ENCODE results near the gene SHROOM2.
"Not testable (repeated sequence)": the region's sequence is repeated elsewhere in the genome, so short reads cannot be mapped to it uniquely, and the experiment has no call there.

SHROOM2 gene

DNA sequence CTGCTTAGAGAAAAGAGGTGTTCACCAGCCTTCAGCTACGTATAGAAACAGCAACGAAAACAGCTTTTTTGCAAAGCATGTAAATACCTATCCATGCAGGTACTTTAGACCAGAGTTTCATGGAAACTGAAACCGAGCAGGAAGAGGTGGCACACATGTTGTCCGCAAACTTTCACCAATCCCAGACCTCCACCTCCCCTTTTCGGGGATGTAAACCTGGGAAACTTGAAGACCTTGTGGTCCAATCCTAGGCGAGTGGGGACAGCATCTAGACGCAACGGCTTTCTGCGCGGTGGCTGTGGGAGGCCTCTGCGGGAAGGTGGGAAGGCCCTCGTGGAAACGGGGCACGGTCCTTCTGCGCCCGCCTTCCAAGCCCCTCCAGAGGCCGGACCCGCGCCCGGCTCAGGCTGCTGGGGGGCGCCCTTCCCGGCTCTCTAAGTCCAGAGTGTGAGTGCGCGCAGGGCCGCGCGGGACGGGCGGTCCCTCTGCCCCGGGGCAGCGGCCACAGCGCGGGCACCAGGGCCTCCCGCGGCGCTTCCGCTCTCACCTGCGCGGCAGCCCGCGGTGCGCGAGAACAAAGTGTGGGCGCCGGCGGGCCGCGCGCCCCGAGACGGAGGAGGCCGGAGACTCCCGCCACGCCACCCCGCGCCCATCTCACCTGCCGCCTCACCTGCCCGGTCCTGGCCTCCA, 830 bp upstream of the SHROOM2 start:
- no peak for DNase-seq (ENCODE audit: low read depth)

DNA sequence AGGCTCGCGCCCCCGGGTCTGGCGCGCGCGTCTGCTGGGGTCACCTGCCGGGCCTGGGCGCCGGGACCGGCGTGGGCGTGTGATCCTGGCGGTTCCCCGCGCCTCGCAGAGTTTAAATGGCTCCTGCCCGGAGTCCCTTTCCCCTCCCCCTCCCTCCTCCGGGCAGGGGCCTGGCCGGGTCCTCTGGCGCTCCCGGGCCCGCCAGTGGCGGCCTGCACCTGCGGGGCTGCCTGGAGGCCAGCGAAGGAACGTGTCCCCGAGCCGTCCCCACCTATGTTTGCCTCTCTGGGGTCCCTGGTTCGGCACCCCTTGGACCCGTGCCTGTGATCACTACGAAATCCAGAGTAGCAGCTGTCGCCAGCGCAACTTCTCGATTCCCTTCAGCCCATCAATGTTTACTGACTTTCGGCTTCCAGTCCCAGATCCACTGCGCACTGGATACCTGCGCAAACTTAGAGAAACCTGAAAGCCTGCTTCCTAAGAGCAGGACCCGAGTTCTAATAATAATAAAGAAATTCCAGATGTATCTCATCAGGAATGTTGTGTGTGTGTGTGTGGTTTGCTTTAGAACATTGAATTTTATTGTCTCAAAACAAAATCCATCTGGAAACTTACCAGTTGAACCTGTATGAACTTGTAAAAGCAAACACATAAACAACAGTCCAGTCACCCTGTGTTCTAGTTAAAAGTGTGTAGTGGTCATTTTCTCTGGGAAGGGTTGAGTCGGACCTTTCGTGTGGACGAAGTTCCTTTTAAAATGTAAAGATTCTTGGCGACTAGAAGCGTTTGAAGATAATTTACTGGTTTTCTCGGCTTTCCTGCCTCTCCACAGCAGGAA, 788 bp downstream of the SHROOM2 start:
- DNase-seq (ENCODE audit: low read depth), result no peak

DNA sequence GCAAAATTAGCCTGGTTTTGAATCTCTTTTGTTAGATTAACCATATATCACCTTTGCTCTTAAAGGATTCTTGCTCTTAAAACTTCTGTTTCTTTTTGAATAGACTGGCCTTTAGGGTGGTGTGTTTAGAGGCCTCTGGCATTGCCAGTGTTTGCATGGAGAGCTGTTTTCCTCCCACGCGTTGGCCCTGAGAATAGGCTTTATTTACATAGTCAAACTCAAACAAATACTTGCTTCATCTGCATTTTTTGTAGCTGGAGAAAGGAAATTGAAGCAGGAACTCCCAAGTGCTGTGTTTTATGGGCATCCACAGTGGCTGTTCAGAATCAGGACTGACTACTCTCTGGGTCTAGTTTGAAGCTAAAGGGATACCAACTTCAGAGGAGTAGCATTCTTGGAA, 2.7 kb downstream of the SHROOM2 start:
- DNase-seq (ENCODE audit: low read depth), result no peak

DNA sequence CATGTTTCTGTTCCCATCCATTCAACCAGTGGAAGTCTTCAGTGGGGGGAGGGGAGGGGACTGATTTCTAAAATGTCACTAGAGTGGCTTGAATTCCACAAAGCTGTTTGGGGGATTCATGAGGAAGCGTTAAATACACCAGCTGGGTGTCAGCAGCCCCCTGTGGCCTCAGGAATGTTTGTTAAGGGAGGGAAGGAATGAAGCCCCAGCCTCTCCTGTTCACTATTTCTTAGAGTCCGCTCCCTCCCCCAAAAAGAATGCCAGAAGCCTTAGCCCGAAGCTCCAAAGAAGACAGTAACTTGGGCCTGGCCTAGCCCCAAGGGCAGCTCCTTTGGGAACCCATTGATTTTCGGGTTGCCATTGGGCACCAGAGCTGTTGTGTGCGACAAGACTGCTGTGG, 3.3 kb downstream of the SHROOM2 start:
- DNase-seq (ENCODE audit: low read depth), result no peak

DNA sequence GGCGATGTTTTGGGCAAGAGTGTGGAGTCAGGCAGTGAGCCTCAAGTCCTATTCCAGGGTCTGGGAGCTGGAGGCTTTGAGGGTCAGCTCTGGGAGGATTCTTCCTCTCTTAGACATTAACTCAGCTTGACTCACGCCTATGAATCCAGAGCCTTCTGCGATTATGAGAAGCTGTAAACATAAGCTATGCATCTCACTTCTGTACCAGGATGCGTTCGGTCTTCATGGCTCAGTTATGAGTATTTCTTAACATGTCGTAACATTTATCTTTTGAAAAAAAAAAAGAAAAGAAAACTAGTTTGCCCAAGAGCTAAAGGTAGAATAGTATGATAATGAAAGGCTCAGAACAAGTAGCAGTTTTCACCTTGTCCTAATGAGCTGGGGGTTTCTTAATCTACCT, 4.6 kb downstream of the SHROOM2 start:
- DNase-seq (ENCODE audit: low read depth), result no peak

DNA sequence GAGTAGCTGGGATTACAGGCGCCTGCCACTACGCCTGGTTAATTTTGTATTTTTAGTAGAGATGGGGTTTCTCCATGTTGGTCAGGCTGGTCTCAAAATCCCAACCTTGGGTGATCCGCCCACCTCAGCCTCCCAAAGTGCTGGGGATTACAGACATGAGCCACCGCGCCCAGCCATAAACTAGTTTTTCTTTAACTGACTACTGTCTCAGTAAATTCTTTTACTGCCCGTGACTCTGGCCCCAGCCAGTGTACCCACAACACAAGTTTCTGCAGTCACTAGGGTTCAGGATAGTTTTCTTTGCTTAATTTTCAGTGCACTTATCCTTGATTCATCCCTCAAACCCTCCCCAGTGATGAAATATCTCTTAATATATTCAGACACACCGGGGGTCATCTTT, 8.3 kb downstream of the SHROOM2 start:
- no peak for DNase-seq (ENCODE audit: low read depth)

DNA sequence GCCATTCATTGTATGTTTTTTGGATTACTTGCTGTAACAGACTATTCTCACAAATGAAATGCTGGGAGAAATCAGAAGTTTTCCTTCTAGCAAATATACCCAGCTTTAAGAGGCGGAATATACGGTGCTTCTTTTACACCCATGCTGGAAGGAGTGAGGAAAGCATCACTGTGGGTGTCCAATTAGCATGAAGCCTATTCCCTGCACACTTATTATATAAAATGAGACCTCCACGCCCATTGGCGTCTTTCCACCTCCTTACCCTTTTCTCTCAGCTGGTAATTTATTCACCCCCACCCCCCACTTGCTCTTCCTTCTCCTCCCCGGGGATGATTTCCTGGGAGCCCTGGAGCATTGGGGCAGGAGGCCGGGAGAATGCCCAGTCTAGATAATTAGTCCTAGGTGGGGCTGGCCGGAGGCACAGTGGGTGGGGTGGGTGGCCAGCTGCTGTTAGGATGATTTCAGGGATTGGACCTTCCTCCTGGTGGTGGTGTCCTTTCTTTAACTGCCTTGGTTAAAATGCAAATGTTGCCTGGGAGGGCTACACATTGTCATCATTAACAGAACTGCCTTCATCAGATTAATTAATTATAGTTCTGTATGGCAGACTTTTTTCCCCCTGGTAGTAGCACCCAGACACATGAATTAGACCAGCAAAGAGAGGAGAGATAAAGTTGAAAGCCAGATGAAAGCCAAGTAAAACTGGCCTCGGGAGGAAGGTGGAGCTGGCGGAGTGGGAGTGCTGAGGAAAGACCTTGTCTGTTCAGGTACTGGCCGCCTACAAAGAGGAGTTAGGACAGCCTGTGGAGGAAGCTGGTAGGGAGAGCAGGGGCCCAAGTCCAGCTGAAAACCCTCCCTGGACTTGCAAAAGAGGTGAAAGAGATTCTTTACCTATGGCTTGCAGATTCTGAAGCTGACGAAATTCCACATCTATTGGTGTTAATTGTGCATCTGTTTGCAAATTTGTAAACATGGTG, 11.4 kb downstream of the SHROOM2 start:
- DNase-seq (ENCODE audit: low read depth), result no peak

DNA sequence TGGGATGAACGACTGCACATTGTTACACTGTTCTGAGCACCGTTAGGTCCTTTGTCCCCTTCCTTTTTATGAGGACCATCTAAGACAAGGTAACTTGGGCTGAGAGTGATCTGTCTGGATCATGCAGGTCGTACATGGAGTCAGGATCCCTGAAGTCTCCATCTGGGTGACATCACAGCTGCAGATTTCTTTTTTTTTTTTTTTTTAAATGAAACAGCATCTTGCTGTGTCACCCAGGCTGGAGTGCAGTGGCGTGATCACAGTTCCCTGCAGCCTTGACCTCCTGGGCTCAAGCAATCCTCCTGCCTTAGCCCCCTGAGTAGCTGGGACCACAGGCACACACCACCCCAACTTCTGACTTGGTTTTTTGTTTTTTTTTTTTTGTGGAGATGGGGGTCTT, 16.5 kb downstream of the SHROOM2 start:
- no peak for DNase-seq (ENCODE audit: low read depth)

DNA sequence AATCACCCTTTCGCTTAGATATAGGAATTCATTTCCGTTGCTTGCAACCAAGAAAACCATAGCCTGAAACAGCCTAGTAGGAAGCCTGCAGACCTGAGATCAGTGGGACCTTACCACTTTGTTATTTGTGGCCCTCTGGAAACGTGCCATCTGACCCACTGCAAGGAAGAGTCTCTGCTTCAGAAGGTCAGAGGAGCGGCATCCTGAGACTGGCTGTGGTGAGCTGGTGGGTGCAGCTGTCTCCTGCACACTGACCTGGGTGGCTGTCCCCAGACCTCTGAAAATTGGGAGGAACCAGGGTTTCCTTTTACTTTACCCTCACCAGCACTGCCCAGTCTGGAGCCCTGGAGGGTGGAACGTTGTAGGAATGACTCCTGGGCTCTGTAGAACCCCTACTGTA, 18.2 kb downstream of the SHROOM2 start:
- no peak for DNase-seq (ENCODE audit: low read depth)

DNA sequence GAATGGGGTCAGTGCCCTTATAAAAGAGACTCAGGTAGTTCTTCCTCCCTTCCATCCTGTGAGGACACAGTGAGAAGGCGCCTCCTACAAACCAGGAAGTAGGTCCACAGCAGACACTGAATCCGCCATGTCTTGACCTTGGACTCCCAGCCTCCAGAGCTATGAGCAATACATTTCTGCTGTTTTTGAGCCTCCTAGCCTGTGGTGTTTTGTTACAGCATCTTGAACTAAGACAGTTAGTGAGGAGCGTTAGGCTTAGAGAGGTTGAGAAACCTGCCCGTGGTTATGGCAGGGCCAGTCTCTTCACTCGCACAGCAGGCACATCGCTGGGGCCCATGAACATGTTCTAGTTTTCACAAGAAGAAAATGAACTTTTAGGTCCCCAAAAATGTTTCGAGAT, 19.7 kb downstream of the SHROOM2 start:
- DNase-seq (ENCODE audit: low read depth), result no peak

DNA sequence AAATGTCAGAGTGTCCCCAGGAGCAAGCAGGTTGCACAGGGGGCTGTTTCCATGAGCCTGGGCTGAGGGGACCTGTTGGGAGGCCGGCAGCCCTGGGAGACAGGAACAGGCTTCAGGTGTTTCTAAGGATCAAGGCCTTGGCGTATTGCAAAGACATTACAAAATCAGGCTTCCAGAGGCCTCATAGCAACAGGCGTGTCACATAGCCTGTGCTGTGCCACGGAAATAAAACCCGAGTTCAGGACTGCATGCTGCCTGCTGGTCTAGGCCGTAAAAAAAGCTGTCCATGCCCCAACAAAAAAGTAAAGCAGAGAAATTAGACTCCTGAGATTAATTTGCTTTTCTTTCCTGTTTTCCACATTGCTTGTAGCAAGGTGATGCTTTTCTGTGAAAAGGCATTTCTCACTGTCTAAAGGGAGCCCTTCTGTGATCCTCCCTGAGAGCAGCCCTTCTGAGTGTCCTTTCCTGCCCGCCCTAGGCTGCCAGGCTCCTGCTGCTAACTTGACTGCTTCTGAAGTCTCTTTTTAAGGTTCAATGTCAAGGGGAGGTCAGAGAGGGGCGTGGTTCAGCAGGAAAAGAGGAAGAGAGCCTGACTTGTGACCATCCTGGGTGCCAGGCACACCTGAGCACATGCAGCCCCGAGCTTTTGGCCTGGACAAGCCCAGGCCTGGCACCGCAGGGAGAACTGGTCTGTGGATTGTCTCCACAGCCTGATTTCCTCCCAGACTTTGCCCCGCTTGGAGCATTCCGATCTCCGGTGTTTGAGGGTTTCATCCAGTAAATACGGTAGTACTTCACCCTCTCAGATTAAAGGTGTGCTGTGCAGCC, 21.3 kb downstream of the SHROOM2 start:
- no peak for DNase-seq (ENCODE audit: low read depth)

DNA sequence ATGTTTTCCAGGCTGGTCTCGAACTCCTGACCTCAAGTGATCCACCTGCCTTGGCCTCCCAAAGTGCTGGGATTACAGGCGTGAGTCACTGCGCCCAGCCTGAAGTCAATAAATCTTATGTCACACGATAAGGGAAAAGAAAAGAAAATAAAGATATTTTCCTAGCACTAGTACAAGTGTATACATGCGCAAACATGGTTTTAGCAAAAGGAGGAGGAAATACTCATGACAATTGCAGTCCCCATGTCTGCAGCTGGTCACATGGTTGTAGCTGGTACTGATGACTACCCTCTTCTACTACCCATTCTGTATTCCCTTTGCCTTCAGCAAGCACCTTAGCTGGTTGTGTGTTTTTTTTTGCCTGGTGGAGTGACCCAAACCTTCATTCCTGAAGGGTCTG, 23.6 kb downstream of the SHROOM2 start:
- DNase-seq (ENCODE audit: low read depth), result not testable (repeated sequence)

DNA sequence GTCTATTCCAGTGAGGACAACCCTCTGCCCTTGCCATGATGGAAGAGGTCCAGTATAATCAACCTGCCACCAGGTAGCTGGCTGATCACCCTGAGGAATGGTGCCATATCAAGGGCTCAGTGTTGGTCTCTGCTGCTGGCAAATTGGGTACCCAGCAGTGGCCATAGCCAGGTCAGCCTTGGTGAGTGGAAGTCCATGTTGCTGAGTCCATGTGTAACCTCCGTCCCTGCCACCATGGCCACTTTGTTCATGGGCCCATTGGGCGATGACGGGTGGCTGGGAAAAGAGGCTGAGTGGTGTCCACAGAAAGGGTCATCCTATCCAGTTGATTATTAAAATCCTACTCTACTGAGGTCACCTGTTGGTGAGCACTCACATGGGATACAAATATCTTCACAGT, 24.9 kb downstream of the SHROOM2 start:
- DNase-seq (ENCODE audit: low read depth), result not testable (repeated sequence)

DNA sequence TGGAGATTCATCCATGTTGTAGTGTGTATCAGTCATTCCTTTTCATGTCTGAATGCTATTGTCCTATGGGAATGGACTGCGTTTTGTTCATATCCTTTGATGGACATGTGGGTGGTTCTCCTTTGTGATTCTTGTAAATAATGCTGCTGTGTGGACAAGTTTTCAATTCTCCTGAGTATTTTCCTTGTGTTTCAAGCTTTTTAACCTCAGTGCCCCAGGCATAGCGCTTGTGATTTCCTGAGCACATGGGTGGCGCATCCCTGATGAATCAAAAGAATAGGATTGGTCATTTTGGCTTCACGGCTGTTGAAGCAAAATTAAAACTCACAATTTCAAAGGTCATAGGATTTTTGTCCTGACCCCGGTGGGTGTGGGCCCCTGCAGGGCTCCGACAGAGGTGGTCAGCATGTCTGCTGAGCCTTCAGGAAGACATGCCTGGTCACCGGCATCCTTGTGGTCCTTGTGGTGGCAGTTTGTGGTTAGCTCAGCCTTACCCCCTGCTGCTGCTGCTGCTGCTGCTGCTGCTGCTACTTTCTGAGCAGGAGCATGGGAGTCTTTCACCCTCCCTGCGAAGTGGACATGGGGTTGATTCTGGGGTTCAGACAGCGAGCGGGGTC, 30.0 kb downstream of the SHROOM2 start:
- DNase-seq (ENCODE audit: low read depth), result no peak

DNA sequence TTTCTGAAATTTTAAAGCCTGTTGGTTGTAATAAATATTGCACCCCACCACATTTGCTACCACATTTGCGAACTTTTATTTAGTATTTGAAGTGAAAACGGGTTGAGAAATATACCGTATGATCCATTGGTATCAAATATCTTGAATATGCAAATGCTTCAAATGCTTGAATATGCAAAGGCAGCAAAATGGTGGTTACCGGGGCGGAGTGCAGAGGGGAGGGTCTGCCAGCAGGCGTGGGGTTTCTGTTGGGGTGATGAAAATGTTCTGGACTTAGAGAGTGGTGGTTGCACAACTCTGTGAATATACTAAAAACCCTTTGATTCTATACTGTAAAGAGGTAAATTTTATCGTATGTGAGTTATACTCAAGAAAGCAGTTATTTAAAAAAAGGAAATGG, 35.3 kb downstream of the SHROOM2 start:
- no peak for DNase-seq (ENCODE audit: low read depth)

DNA sequence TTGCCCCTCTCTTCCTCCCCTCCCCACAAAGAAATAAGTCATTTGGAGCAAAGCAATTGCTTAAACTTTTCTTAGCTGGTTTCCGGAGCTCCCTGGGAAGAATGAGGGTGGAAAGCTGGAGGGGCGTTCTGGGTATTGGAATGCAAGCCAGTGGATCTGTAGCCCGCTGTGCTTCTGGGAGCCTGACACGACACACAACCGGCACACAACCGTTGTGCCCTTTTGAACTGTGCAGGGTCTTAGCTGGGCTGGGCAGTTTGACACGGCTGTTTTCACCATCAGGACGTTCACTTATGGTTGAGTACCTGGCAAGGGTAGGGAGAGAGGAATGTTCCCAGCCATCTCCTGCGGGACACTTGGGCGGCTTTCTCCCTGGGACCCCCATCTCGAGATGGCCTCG, 38.3 kb downstream of the SHROOM2 start:
- no peak for DNase-seq (ENCODE audit: low read depth)

DNA sequence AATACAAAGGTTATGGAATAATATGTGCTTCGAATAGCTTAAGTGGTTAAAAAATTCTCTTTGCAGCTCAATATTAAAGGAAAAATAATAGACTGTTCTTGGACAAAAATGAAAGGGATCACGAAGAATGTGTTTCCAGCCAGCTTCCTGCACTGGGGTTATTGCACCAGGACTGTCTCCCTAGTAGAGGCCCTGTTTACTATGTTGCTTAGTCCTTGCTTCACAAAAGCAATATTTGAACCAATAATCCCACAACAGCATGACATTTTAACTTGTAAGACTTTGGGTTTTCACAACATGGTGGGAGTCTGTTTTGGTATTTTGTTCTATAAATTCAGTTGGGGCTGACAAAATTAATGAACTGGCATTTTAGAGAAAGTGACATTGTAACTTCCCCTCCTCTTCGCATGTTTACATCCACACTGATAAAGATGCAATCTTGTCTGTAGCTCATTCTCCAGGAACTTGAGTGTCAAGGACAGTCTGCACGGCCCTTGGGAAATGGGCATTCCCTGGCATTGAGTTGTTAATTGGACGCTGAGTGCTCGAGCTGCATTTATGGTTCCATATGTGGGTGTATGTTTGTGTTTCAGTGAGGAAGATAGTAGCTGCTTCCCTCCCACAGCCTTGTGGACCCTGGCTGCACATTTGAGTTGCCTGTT, 39.0 kb downstream of the SHROOM2 start:
- DNase-seq (ENCODE audit: low read depth), result no peak

DNA sequence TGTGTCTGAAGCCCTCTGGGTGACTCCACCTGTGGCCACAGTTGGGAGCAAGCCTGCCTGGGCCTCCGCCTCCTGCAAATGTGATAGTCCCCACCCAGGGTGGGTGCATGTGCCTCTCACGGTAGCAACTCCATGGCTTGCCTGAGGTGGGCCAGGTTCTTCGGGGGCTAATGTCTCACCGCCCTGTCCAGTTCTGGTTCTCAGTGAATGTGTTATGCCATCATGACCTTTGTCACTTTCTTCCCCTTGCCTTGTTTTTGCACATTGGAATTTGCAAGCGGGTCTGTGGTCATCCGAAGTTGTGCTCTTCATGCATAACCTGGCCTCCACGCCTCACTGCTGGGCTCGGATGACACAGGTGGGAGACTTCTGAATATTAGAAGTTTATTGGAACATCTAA, 39.7 kb downstream of the SHROOM2 start:
- no peak for DNase-seq (ENCODE audit: low read depth)

DNA sequence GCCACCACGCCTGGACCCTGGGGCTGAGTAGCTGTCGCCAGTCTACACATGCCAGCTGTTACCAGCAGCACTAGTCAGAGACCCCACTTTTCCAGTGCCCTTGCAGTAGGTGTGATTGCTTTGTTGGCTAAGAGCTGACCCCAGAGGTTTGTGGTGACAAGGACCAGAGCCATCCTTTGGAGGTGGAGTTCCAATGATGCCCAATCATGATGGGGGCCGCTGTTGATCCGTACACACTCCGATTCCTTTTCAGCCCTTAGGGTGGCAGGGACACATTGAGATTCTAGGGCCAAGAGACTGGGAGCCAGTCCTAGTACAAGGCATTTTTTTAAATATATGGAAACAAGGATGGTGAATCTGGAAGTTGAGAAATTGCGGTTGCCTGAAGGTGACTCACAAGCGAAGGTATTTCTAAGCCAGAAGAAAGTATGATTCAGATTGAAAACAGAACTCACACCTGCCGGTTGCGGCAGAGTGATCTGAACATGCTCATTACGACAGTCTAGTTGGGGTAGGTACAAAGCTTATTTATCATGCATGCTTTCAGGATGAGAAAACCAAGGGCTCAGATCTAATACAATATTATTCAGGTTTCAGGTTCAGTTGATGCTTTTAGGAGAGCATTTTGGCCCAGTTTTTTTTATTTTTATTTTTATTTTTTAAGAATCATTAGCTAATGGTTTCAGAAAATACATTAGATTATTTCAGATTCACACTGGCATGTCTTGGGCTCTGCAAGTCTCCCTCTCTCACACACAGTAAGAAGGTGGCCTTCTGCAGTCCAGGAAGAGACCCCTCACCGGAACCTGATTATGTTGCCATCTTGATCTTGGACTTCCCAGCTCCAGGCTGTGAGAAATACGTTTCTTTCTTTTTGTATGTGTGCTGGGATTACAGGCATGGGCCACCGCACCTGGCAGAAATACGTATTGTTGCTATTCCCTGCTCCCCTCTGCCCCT, 43.4 kb downstream of the SHROOM2 start:
- no peak for DNase-seq (ENCODE audit: low read depth)

Data from HS-27A (cell line).